Type B pancreatic cell (in vitro differentiated cells): Measurements from ENCODE around the gene OR56B4. TPM values are rescaled to one million over a fixed set of nuclear protein-coding genes. Genes with fewer than 3 reads are reported as not detected.
"Not testable (repeated sequence)": the region's sequence is repeated elsewhere in the genome, so short reads cannot be mapped to it uniquely, and the experiment has no call there.

Experiments used
- DNase-seq: peaks from one replicate; pipeline ENCODE4 v3.0.0; 2021; ENCODE audit warnings: mixed read lengths; ENCODE audit not compliant: unreplicated experiment; ENCODE audit errors: extremely low spot score
- H3K27ac Mint-ChIP-seq: 2 replicates; pipeline ENCODE4 v1.8.0; 2021; ENCODE audit warnings: mild to moderate bottlenecking, mixed read lengths
- H3K27me3 Mint-ChIP-seq: 2 replicates; pipeline ENCODE4 v1.8.0; 2021; ENCODE audit warnings: mixed read lengths
- H3K36me3 Mint-ChIP-seq: 2 replicates; pipeline ENCODE4 v1.8.0; 2021; ENCODE audit warnings: mixed read lengths
- H3K4me1 Mint-ChIP-seq: one replicate; pipeline ENCODE4 v1.8.0; 2021; ENCODE audit warnings: mixed read lengths; ENCODE audit not compliant: unreplicated experiment
- H3K4me3 Mint-ChIP-seq: 2 replicates; pipeline ENCODE4 v1.8.0; 2021; ENCODE audit warnings: mild to moderate bottlenecking, mixed read lengths
- H3K9me3 Mint-ChIP-seq: 2 replicates; pipeline ENCODE4 v1.8.0; 2021; ENCODE audit warnings: mixed read lengths
- CTCF ChIP-seq: fragments of 200-600 bp; sonication (generic); conservative IDR thresholded peaks from 2 replicates; pipeline ENCODE4 v1.5.0; 2021; ENCODE audit warnings: antibody characterized with exemption, mild to moderate bottlenecking
- long read RNA-seq: library from polyadenylated mRNA; unstranded; transcript quantifications from one replicate; pipeline ENCODE4 v2.0.0, GENCODE V29; 2020
- total RNA-seq: library from RNA; stranded (reverse); gene quantifications from 2 replicates; pipeline ENCODE4 v1.2.1, GENCODE V29; 2021; ENCODE audit warnings: low replicate concordance

Gene OR56B4
- total RNA-seq: not detected in 2 replicates
- long read RNA-seq: 0 reads

DNA sequence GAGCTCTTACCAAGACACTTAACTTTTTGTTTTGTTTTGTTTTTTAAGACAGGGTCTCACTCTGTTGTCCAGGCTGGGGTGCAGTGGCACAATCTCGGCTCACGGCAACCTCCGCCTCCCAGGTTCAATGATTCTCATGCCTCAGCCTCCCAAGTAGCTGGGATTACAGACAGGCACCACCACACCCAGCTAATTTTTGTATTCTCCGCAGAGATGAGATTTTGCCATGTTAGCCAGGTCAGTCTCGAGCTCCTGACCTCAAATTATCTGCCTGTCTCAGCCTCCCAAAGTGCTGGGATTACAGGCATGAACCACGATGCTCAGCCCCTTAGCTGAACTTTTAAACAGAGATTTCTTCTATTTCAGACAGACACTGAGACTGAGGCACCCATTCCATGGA, at the start of gene OR56B4:
OR56B4 (plus strand) TSS at position 301 of the 400 bp plus-strand sequence; CDS start at position 396, 95 bp downstream.
- H3K9me3 Mint-ChIP-seq, H3K36me3 Mint-ChIP-seq, H3K27me3 Mint-ChIP-seq, H3K27ac Mint-ChIP-seq, H3K4me1 Mint-ChIP-seq, DNase-seq, H3K4me3 Mint-ChIP-seq: not testable (repeated sequence)

GRCh38 chr11:6061475-6061874, 46.0 kb upstream of the OR56B4 start:
- Mint-ChIP-seq H3K36me3 (no peaks in the 10 kb centered on the region), H3K4me1 (no peaks in the 10 kb centered on the region), H3K27ac (no peak overlapping the region), H3K9me3 (no peaks in the 10 kb centered on the region), H3K4me3 (no peak overlapping the region), H3K27me3 (peaks cover 7% of the 10 kb centered on the region)
- DNase-seq: no peak
- no peak for TF ChIP-seq CTCF

- H3K4me3 Mint-ChIP-seq: no peak overlapping the region
- H3K27me3 Mint-ChIP-seq: peaks cover 7% of the 10 kb centered on the region
- DNase-seq: no peak
- no peak overlapping the region for H3K27ac Mint-ChIP-seq
- no peak for TF ChIP-seq CTCF
- H3K4me1 Mint-ChIP-seq: no peaks in the 10 kb centered on the region
- H3K9me3 Mint-ChIP-seq: no peaks in the 10 kb centered on the region
- H3K36me3 Mint-ChIP-seq: no peaks in the 10 kb centered on the region
Observed at GRCh38 chr11:6062691-6063358, 44.7 kb upstream of the OR56B4 start.

- H3K9me3 Mint-ChIP-seq: no peaks in the 10 kb centered on the region
Observed at GRCh38 chr11:6067502-6067901, 40.0 kb upstream of the OR56B4 start.

GRCh38 chr11:6076443-6076842, 31.0 kb upstream of the OR56B4 start:
- not testable (repeated sequence) for H3K9me3 Mint-ChIP-seq, H3K27ac Mint-ChIP-seq, H3K4me1 Mint-ChIP-seq, H3K4me3 Mint-ChIP-seq, DNase-seq, H3K27me3 Mint-ChIP-seq, H3K36me3 Mint-ChIP-seq

More at GRCh38 chr11:6067502-6067901, 40.0 kb upstream of the OR56B4 start:
- no peak overlapping the region for H3K27ac Mint-ChIP-seq
- no peaks in the 10 kb centered on the region for H3K4me1 Mint-ChIP-seq
- H3K36me3 Mint-ChIP-seq: no peaks in the 10 kb centered on the region
- no peak for DNase-seq
- no peak overlapping the region for H3K4me3 Mint-ChIP-seq
- TF ChIP-seq CTCF: no peak
- H3K27me3 Mint-ChIP-seq: no peaks in the 10 kb centered on the region

DNA sequence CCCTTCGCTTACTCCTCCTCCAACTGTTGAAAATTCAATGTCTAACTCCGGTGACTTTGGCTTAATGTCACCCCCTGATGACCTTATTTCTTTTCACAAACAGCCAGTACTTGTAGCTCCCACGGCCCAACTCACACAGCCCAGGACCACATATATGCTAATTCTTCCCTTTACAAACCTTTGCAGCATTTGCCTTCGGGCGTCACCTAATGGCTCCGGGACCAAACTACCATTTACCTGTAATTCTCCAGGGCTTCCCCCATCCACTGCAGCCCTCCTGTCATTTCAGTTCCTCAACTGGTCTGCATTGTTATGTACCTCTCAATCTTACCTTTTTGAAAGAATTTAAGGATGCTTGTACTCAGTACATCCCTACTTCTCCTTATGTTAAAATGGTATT, 29.8 kb upstream of the OR56B4 start:
- DNase-seq: no peak
- no peaks in the 10 kb centered on the region for H3K27me3 Mint-ChIP-seq
- H3K36me3 Mint-ChIP-seq: no peaks in the 10 kb centered on the region
- no peak for TF ChIP-seq CTCF
- no peaks in the 10 kb centered on the region for H3K4me1 Mint-ChIP-seq
- no peak overlapping the region for H3K27ac Mint-ChIP-seq
- no peaks in the 10 kb centered on the region for H3K9me3 Mint-ChIP-seq
- H3K4me3 Mint-ChIP-seq: no peak overlapping the region
